CD14-positive monocyte (primary cell): ENCODE measurements around the gene LAMA3. TPM values are rescaled to one million over a fixed set of nuclear protein-coding genes. Genes with fewer than 3 reads are reported as not detected.

ENCODE experiments used
- DNase-seq, 3 donors: peaks; one replicate each; pipeline ENCODE4 v3.0.0-alpha.2; 2011 to 2022
- H2AFZ ChIP-seq: 2 replicates; pipeline ENCODE4 v1.6.0; 2012; ENCODE audit warnings: mild to moderate bottlenecking, low read depth, low read length, inconsistent platforms; ENCODE audit not compliant: insufficient read depth, poor library complexity, severe bottlenecking
- H3K27ac ChIP-seq, 2 donors: 1 replicate in 1 of 2; 2 replicates in 1 of 2; pipeline ENCODE4 v1.5.1; 2012 to 2013; ENCODE audit warnings: low read length in 2 of 2, control low read depth in 1 of 2, inconsistent platforms in 1 of 2, low read depth in 1 of 2, mild to moderate bottlenecking in 1 of 2
- H3K27me3 ChIP-seq, 2 donors: one replicate each; pipeline versions ENCODE4 v1.6.0 to v1.6.1; 2011 to 2013; ENCODE audit warnings: low read length in 2 of 2; ENCODE audit not compliant: control insufficient read depth in 2 of 2, insufficient read depth in 2 of 2
- H3K36me3 ChIP-seq, 2 donors: replicated peaks in 1 of 2; 1 replicate in 1 of 2; 2 replicates in 1 of 2; pipeline versions ENCODE4 v1.5.1 to v1.6.1; 2012 to 2013; ENCODE audit warnings: low read length in 2 of 2, control low read depth in 1 of 2, inconsistent platforms in 1 of 2, mild to moderate bottlenecking in 1 of 2; ENCODE audit not compliant: insufficient read depth in 2 of 2, control insufficient read depth in 1 of 2
- H3K4me1 ChIP-seq, 2 donors: 1 replicate in 1 of 2; 2 replicates in 1 of 2; pipeline versions ENCODE4 v1.5.1 to v1.6.1; 2012 to 2013; ENCODE audit warnings: low read length in 2 of 2, control low read depth in 1 of 2, inconsistent platforms in 1 of 2, mild to moderate bottlenecking in 1 of 2, moderate library complexity in 1 of 2; ENCODE audit not compliant: insufficient read depth in 2 of 2, control insufficient read depth in 1 of 2
- H3K4me2 ChIP-seq: replicated peaks from 2 replicates; pipeline ENCODE3; 2012; ENCODE audit warnings: low read length, moderate library complexity, mild to moderate bottlenecking; ENCODE audit not compliant: poor library complexity, severe bottlenecking; ENCODE audit errors: extremely low read depth
- H3K4me3 ChIP-seq, 3 experiments: fragments of 200-600 bp in 1 of 3; sonication (generic) in 1 of 3; replicated peaks in 1 of 3; 1 replicate in 2 of 3; 2 replicates in 1 of 3; pipeline ENCODE4 v1.5.1; 2011 to 2013; ENCODE audit warnings: low read length in 3 of 3, mild to moderate bottlenecking in 3 of 3, control low read depth in 2 of 3, low read depth in 2 of 3, inconsistent platforms in 1 of 3, moderate library complexity in 1 of 3
- H3K79me2 ChIP-seq: 2 replicates; pipeline ENCODE4 v1.6.0; 2012; ENCODE audit warnings: mild to moderate bottlenecking, control low read depth, inconsistent platforms, low read length, moderate library complexity; ENCODE audit not compliant: insufficient read depth
- H3K9ac ChIP-seq: 2 replicates; pipeline ENCODE4 v1.6.0; 2017; ENCODE audit warnings: low read length, mild to moderate bottlenecking; ENCODE audit not compliant: insufficient read depth, poor library complexity, severe bottlenecking
- H3K9me3 ChIP-seq, 2 donors: replicated peaks in 1 of 2; 1 replicate in 1 of 2; 2 replicates in 1 of 2; pipeline versions ENCODE4 v1.5.1 to v1.6.1; 2012 to 2013; ENCODE audit warnings: low read length in 2 of 2, control low read depth in 1 of 2; ENCODE audit not compliant: control insufficient read depth in 1 of 2, insufficient read depth in 1 of 2
- H4K20me1 ChIP-seq: 2 replicates; pipeline ENCODE4 v1.6.0; 2012; ENCODE audit warnings: mild to moderate bottlenecking, low read length, control low read depth, moderate library complexity; ENCODE audit not compliant: insufficient read depth
- H3K27ac Mint-ChIP-seq, 7 donors: one replicate each; pipeline ENCODE4 v1.8.0; 2020; ENCODE audit warnings: mild to moderate bottlenecking in 7 of 7, mixed read lengths in 7 of 7, moderate library complexity in 6 of 7, inconsistent platforms in 2 of 7
- H3K27me3 Mint-ChIP-seq, 3 donors: one replicate each; pipeline ENCODE4 v1.8.0; 2021 to 2022; ENCODE audit warnings: low read depth in 3 of 3, mild to moderate bottlenecking in 3 of 3, mixed read lengths in 3 of 3, moderate library complexity in 3 of 3, inconsistent platforms in 1 of 3
- H3K36me3 Mint-ChIP-seq, 2 donors: one replicate each; pipeline ENCODE4 v1.8.0; 2020; ENCODE audit warnings: mixed read lengths in 2 of 2, inconsistent platforms in 1 of 2, mild to moderate bottlenecking in 1 of 2
- H3K4me1 Mint-ChIP-seq: one replicate; pipeline ENCODE4 v1.8.0; 2020; ENCODE audit warnings: mild to moderate bottlenecking, mixed read lengths
- H3K4me3 Mint-ChIP-seq, 2 donors: one replicate each; pipeline ENCODE4 v1.8.0; 2020; ENCODE audit warnings: mild to moderate bottlenecking in 2 of 2, mixed read lengths in 2 of 2, moderate library complexity in 1 of 2
- H3K9me3 Mint-ChIP-seq, 7 donors: one replicate each; pipeline ENCODE4 v1.8.0; 2020 to 2022; ENCODE audit warnings: mixed read lengths in 7 of 7, mild to moderate bottlenecking in 6 of 7, moderate library complexity in 6 of 7, inconsistent platforms in 2 of 7
- WGBS: methylation state at CpG from one replicate; pipeline ENCODE4 v1.1.5; 2013; ENCODE audit warnings: missing lambda C conversion rate; ENCODE audit not compliant: insufficient coverage; 5-methylcytosine and 5-hydroxymethylcytosine counted together
- intact Hi-C, 2 donors: fragments of 100-400 bp; cut with micrococcal nuclease; formaldehyde crosslinking; loops; one replicate each; pipeline versions ENCODE4 v1.15.0 to v1.15.1; 2023
- polyA plus RNA-seq, 3 donors: library from polyadenylated mRNA; depleted of rRNA in 1 of 3; unstranded in 2 of 3; stranded (reverse) in 1 of 3; fragments of 300-500 nt in 2 of 3; fragments of >200 nt in 1 of 3; fragmentation: Illumina TruSeq in 2 of 3; gene quantifications; 1 replicate in 2 of 3; 2 replicates in 1 of 3; pipeline ENCODE4 v1.2.3, GENCODE V29; 2012 to 2021
- TF ChIP-seq, protein P1 (sequence below): fragments of 200-600 bp; IDR thresholded peaks from one replicate; pipeline ENCODE4 v1.8.0; 2022; ENCODE audit warnings: antibody characterized with exemption, mild to moderate bottlenecking

LAMA3 gene
- polyA plus RNA-seq, 3 donors = not detected

DNA sequence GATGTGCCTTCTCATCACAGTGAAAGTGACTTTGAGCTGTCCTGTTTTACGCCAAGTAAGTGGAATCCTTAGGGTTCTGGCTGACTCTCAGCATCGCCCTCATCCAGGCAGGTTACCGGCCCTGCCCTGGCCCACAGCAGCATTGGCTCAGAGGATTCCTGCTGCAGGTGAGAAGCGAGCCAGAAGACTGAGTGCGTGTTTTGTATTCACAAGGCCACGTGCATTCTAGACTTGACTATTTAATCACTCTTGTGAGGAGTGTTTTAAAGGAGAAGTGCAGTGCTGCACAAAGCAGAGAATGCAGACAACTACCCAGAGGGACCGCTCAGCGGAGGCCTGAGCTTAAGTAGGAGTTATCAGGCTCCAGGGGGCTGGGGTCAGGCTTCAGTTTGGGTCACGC, 48.3 kb downstream of the LAMA3 start:
- intact Hi-C loops = no loop called here
- H3K36me3 Mint-ChIP-seq = no peaks in the 10 kb centered on the region
- no peaks in the 10 kb centered on the region for H3K36me3 ChIP-seq
- H3K4me2 ChIP-seq = no peak overlapping the region
- peaks cover 0 to 3% (median 0%) of the 10 kb centered on the region in 7 donors for H3K9me3 Mint-ChIP-seq
- H3K9ac ChIP-seq = no peak overlapping the region
- H3K4me3 ChIP-seq = no peak overlapping the region
- peaks cover 44% of the 10 kb centered on the region for H3K4me1 Mint-ChIP-seq
- no peak overlapping the region for H3K27ac ChIP-seq
- no peaks in the 10 kb centered on the region for H4K20me1 ChIP-seq
- peaks cover 16 to 25% of the 10 kb centered on the region in 2 donors for H3K4me1 ChIP-seq
- TF ChIP-seq, protein P1, sequence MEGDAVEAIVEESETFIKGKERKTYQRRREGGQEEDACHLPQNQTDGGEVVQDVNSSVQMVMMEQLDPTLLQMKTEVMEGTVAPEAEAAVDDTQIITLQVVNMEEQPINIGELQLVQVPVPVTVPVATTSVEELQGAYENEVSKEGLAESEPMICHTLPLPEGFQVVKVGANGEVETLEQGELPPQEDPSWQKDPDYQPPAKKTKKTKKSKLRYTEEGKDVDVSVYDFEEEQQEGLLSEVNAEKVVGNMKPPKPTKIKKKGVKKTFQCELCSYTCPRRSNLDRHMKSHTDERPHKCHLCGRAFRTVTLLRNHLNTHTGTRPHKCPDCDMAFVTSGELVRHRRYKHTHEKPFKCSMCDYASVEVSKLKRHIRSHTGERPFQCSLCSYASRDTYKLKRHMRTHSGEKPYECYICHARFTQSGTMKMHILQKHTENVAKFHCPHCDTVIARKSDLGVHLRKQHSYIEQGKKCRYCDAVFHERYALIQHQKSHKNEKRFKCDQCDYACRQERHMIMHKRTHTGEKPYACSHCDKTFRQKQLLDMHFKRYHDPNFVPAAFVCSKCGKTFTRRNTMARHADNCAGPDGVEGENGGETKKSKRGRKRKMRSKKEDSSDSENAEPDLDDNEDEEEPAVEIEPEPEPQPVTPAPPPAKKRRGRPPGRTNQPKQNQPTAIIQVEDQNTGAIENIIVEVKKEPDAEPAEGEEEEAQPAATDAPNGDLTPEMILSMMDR = no peak
- H3K27me3 ChIP-seq = no peaks in the 10 kb centered on the region
- H3K27me3 Mint-ChIP-seq = peaks cover 1 to 5% (median 2%) of the 10 kb centered on the region in 3 donors
- H3K79me2 ChIP-seq = no peaks in the 10 kb centered on the region
- WGBS = 84% methylated on average over 9 of the region's 9 CpGs
- H3K27ac Mint-ChIP-seq = peak overlapping the region in 1 of 7 donors; percentile 16
- H3K9me3 ChIP-seq = no peaks in the 10 kb centered on the region
- H3K4me3 Mint-ChIP-seq = no peak overlapping the region
- H2AFZ ChIP-seq = no peak overlapping the region
- no peak for DNase-seq

DNA sequence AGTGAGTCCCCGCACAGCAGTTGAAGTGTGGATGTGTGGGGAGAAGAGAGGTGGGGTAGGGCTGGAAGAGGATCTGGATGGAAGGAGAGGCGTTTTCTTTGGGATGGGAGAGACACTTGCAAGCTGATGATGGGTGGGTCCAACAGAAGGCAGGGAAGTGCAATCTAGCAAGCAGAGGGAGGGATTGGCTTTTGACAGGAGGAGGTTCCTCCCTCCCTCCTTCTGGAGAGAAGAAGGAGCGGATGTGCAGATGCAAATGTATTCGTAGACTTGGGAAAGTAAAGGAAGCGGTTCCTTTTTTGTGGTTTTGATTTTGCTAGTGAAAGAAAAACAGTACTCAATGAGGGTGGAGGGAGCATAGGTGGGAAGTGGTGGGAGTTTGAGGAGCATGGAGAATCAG, 48.9 kb downstream of the LAMA3 start:
- 27% methylated on average over 3 of the region's 5 CpGs for WGBS
- peaks cover 1 to 4% (median 2%) of the 10 kb centered on the region in 3 donors for H3K27me3 Mint-ChIP-seq
- H3K4me3 Mint-ChIP-seq = peak overlapping the region in 1 of 2 donors; percentile 50

More for the DNA sequence above, 48.9 kb downstream of the LAMA3 start:
- no peak overlapping the region for H2AFZ ChIP-seq
- H3K9me3 ChIP-seq = no peaks in the 10 kb centered on the region
- H3K36me3 ChIP-seq = no peaks in the 10 kb centered on the region
- no peak for DNase-seq
- no peak overlapping the region for H3K27ac ChIP-seq
- Mint-ChIP-seq H3K9me3 (peaks cover 0 to 3% (median 0%) of the 10 kb centered on the region in 7 donors), H3K4me1 (peaks cover 44% of the 10 kb centered on the region), H3K27ac (peak overlapping the region in 1 of 7 donors; percentile 19), H3K36me3 (no peaks in the 10 kb centered on the region)
- intact Hi-C loops = no loop called here
- H3K27me3 ChIP-seq = no peaks in the 10 kb centered on the region
- H3K4me3 ChIP-seq = no peak overlapping the region
- TF ChIP-seq, protein P1 = no peak
- no peak overlapping the region for H3K9ac ChIP-seq
- no peak overlapping the region for H3K4me2 ChIP-seq
- H3K4me1 ChIP-seq = peaks cover 16 to 25% of the 10 kb centered on the region in 2 donors
- H3K79me2 ChIP-seq = no peaks in the 10 kb centered on the region
- H4K20me1 ChIP-seq = no peaks in the 10 kb centered on the region
